Upper lobe of left lung (tissue), 4 donors: Measurements from ENCODE around the gene TMEM175.

ENCODE experiments used
- EP300 ChIP-seq, 4 donors: sonication (generic); formaldehyde crosslinking; IDR thresholded peaks; one replicate each; pipeline ENCODE4 v1.5.1; 2017; ENCODE audit warnings: antibody characterized with exemption in 4 of 4, control low read depth in 2 of 4
- POLR2A ChIP-seq, 4 donors: fragments of 450-650 bp; IDR thresholded peaks; one replicate each; pipeline ENCODE4 v1.5.1; 2016 to 2017; ENCODE audit warnings: antibody characterized with exemption in 4 of 4, mild to moderate bottlenecking in 2 of 4
- POLR2AphosphoS5 ChIP-seq, 2 donors: sonication (generic); formaldehyde crosslinking; IDR thresholded peaks; one replicate each; pipeline ENCODE4 v1.5.1; 2017; ENCODE audit warnings: antibody characterized with exemption in 2 of 2
- TF ChIP-seq, protein P1 (sequence below), 6 experiments: fragments of 450-650 bp in 4 of 6; fragments of 200-600 bp in 2 of 6; sonication (generic) in 2 of 6; IDR thresholded peaks; one replicate each; pipeline ENCODE4 v1.5.1; 2016 to 2019; ENCODE audit warnings: antibody characterized with exemption in 6 of 6

- TF ChIP-seq, protein P1, sequence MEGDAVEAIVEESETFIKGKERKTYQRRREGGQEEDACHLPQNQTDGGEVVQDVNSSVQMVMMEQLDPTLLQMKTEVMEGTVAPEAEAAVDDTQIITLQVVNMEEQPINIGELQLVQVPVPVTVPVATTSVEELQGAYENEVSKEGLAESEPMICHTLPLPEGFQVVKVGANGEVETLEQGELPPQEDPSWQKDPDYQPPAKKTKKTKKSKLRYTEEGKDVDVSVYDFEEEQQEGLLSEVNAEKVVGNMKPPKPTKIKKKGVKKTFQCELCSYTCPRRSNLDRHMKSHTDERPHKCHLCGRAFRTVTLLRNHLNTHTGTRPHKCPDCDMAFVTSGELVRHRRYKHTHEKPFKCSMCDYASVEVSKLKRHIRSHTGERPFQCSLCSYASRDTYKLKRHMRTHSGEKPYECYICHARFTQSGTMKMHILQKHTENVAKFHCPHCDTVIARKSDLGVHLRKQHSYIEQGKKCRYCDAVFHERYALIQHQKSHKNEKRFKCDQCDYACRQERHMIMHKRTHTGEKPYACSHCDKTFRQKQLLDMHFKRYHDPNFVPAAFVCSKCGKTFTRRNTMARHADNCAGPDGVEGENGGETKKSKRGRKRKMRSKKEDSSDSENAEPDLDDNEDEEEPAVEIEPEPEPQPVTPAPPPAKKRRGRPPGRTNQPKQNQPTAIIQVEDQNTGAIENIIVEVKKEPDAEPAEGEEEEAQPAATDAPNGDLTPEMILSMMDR (IDR thresholded peaks at IDR 0.05), result no peak
- TF ChIP-seq POLR2AphosphoS5 (IDR thresholded peaks at IDR 0.05) (no peak), POLR2A (IDR thresholded peaks at IDR 0.05) (no peak), EP300 (IDR thresholded peaks at IDR 0.05) (no peak)
These were observed 34.1 kb upstream of the TMEM175 start for GRCh38 chr4:898123-898522.
